Activated naive CD4-positive, alpha-beta T cell treated with anti-CD3 and anti-CD28 coated beads, Interleukin-2, amount 50 U/mL, for 72 hours (primary cell): ENCODE data around the gene THRB. TPM values are rescaled to one million over a fixed set of nuclear protein-coding genes. Genes with fewer than 3 reads are reported as not detected.

ENCODE experiments used
- ATAC-seq, 2 donors: fragments of 150-1000 bp; cut with Tn5 transposase; 2 replicates each; pipeline ENCODE4 v1.10.0; 2021; ENCODE audit warnings: mild to moderate bottlenecking in 2 of 2, moderate library complexity in 2 of 2
- DNase-seq, 2 donors: peaks; one replicate each; pipeline ENCODE4 v3.0.0; 2021 to 2022; ENCODE audit warnings: low spot score in 2 of 2
- H3K27ac Mint-ChIP-seq, 2 donors: one replicate each; pipeline ENCODE4 v1.8.0; 2022; ENCODE audit warnings: mild to moderate bottlenecking in 2 of 2, mixed read lengths in 2 of 2
- H3K36me3 Mint-ChIP-seq, 2 donors: one replicate each; pipeline ENCODE4 v1.8.0; 2022; ENCODE audit warnings: mixed read lengths in 2 of 2
- H3K9me3 Mint-ChIP-seq, 2 donors: one replicate each; pipeline ENCODE4 v1.8.0; 2022; ENCODE audit warnings: mixed read lengths in 2 of 2
- total RNA-seq, 2 donors: library from RNA; stranded (reverse); gene quantifications; one replicate each; pipeline ENCODE4 v1.2.3, GENCODE V29; 2022

Gene THRB
- total RNA-seq: not detected

- Mint-ChIP-seq H3K9me3 (peaks cover 0 to 4% of the 10 kb centered on the region in 2 donors), H3K36me3 (no peaks in the 10 kb centered on the region), H3K27ac (no peak within 1 kb of the TSS)
- DNase-seq (peak in 1 of 2 donors; percentile 9), ATAC-seq (peak in 1 of 2 donors; percentile 51)
These were observed at the start of gene THRB for GRCh38 chr3:24494618-24495325. THRB (minus strand) TSS chr3:24494850.

- H3K36me3 Mint-ChIP-seq: no peaks in the 10 kb centered on the region
- no peak overlapping the region for H3K27ac Mint-ChIP-seq
- peaks cover 0 to 10% of the 10 kb centered on the region in 2 donors for H3K9me3 Mint-ChIP-seq
- ATAC-seq (no peak), DNase-seq (no peak)
These were observed 47.3 kb upstream of the THRB start for GRCh38 chr3:24541935-24542334.

- DNase-seq (no peak), ATAC-seq (no peak)
- Mint-ChIP-seq H3K36me3 (no peaks in the 10 kb centered on the region), H3K27ac (no peak overlapping the region), H3K9me3 (peaks cover 0 to 10% of the 10 kb centered on the region in 2 donors)
These were observed 46.2 kb upstream of the THRB start for GRCh38 chr3:24540821-24541220.

GRCh38 chr3:24539699-24540098, 45.0 kb upstream of the THRB start:
- peaks cover 0 to 10% of the 10 kb centered on the region in 2 donors for H3K9me3 Mint-ChIP-seq
- no peaks in the 10 kb centered on the region for H3K36me3 Mint-ChIP-seq
- no peak for ATAC-seq
- DNase-seq: no peak
- H3K27ac Mint-ChIP-seq: peak overlapping the region in 1 of 2 donors; percentile 46

GRCh38 chr3:24538891-24539290, 44.2 kb upstream of the THRB start:
- DNase-seq (no peak), ATAC-seq (no peak)
- Mint-ChIP-seq H3K27ac (no peak overlapping the region), H3K9me3 (peaks cover 0 to 10% of the 10 kb centered on the region in 2 donors), H3K36me3 (no peaks in the 10 kb centered on the region)

- H3K27ac Mint-ChIP-seq: no peak overlapping the region
- DNase-seq (no peak), ATAC-seq (no peak)
- H3K36me3 Mint-ChIP-seq: no peaks in the 10 kb centered on the region
- H3K9me3 Mint-ChIP-seq: peaks cover 0 to 5% of the 10 kb centered on the region in 2 donors
These were observed 39.0 kb upstream of the THRB start for GRCh38 chr3:24533561-24534193.

GRCh38 chr3:24530471-24530870, 35.8 kb upstream of the THRB start:
- ATAC-seq (no peak), DNase-seq (no peak)
- Mint-ChIP-seq H3K27ac (no peak overlapping the region), H3K36me3 (no peaks in the 10 kb centered on the region), H3K9me3 (no peaks in the 10 kb centered on the region)

GRCh38 chr3:24529210-24529609, 34.6 kb upstream of the THRB start:
- no peaks in the 10 kb centered on the region for H3K9me3 Mint-ChIP-seq
- H3K27ac Mint-ChIP-seq: no peak overlapping the region
- no peaks in the 10 kb centered on the region for H3K36me3 Mint-ChIP-seq
- ATAC-seq: no peak
- DNase-seq: no peak

- no peak for ATAC-seq
- DNase-seq: no peak
- H3K27ac Mint-ChIP-seq: no peak overlapping the region
- H3K9me3 Mint-ChIP-seq: no peaks in the 10 kb centered on the region
- H3K36me3 Mint-ChIP-seq: peaks cover 7 to 8% of the 10 kb centered on the region in 2 donors
These were observed 32.1 kb upstream of the THRB start for GRCh38 chr3:24526640-24527212.

GRCh38 chr3:24525557-24525956, 30.9 kb upstream of the THRB start:
- Mint-ChIP-seq H3K36me3 (peaks cover 8 to 12% of the 10 kb centered on the region in 2 donors), H3K9me3 (peaks cover 0 to 5% of the 10 kb centered on the region in 2 donors), H3K27ac (no peak overlapping the region)
- ATAC-seq: no peak
- no peak for DNase-seq

- Mint-ChIP-seq H3K9me3 (peaks cover 0 to 5% of the 10 kb centered on the region in 2 donors), H3K27ac (no peak overlapping the region)
These were observed 30.4 kb upstream of the THRB start for GRCh38 chr3:24525022-24525421.

GRCh38 chr3:24523988-24524727, 29.5 kb upstream of the THRB start:
- no peak for ATAC-seq
- Mint-ChIP-seq H3K36me3 (peaks cover 8 to 15% of the 10 kb centered on the region in 2 donors), H3K27ac (no peak overlapping the region), H3K9me3 (peaks cover 0 to 5% of the 10 kb centered on the region in 2 donors)
- DNase-seq: no peak

More at GRCh38 chr3:24525022-24525421, 30.4 kb upstream of the THRB start:
- ATAC-seq: no peak
- no peak for DNase-seq
- peaks cover 8 to 15% of the 10 kb centered on the region in 2 donors for H3K36me3 Mint-ChIP-seq

- H3K27ac Mint-ChIP-seq: no peak overlapping the region
- ATAC-seq (no peak), DNase-seq (no peak)
- H3K9me3 Mint-ChIP-seq: peaks cover 0 to 5% of the 10 kb centered on the region in 2 donors
- peaks cover 8 to 15% of the 10 kb centered on the region in 2 donors for H3K36me3 Mint-ChIP-seq
These were observed 28.6 kb upstream of the THRB start for GRCh38 chr3:24523215-24523614.

GRCh38 chr3:24522146-24522579, 27.5 kb upstream of the THRB start:
- H3K27ac Mint-ChIP-seq: no peak overlapping the region
- peaks cover 8 to 15% of the 10 kb centered on the region in 2 donors for H3K36me3 Mint-ChIP-seq
- DNase-seq (no peak), ATAC-seq (no peak)
- peaks cover 0 to 5% of the 10 kb centered on the region in 2 donors for H3K9me3 Mint-ChIP-seq

GRCh38 chr3:24521420-24522145, 26.9 kb upstream of the THRB start:
- Mint-ChIP-seq H3K36me3 (peaks cover 8 to 15% of the 10 kb centered on the region in 2 donors), H3K27ac (no peak overlapping the region), H3K9me3 (peaks cover 0 to 5% of the 10 kb centered on the region in 2 donors)
- ATAC-seq: no peak
- DNase-seq: no peak

- Mint-ChIP-seq H3K27ac (no peak overlapping the region), H3K9me3 (peaks cover 0 to 5% of the 10 kb centered on the region in 2 donors), H3K36me3 (peaks cover 8 to 15% of the 10 kb centered on the region in 2 donors)
- ATAC-seq (peak in 1 of 2 donors; percentile 34), DNase-seq (no peak)
These were observed 26.3 kb upstream of the THRB start for GRCh38 chr3:24520976-24521419.
